ENCODE results near the gene SLAIN1. TPM values are rescaled to one million over a fixed set of nuclear protein-coding genes. Genes with fewer than 3 reads are reported as not detected.

SLAIN1 gene
- total and polyA plus RNA-seq, 10 of the 15 experiments (the other 5 are each of a cell fraction or from before 2014, with no cell fraction given), result 11.9 to 140 (median 56.9) TPM

GRCh38 chr13:77719128-77719527 is 21.6 kb downstream of the SLAIN1 start (continued):
- peak; percentile 53; the same call in 1 of the 2 replicates for TF ChIP-seq CREB1 (IDR thresholded peaks at IDR 0.05; ENCODE audit: low read depth)
- TF ChIP-seq, protein P1, sequence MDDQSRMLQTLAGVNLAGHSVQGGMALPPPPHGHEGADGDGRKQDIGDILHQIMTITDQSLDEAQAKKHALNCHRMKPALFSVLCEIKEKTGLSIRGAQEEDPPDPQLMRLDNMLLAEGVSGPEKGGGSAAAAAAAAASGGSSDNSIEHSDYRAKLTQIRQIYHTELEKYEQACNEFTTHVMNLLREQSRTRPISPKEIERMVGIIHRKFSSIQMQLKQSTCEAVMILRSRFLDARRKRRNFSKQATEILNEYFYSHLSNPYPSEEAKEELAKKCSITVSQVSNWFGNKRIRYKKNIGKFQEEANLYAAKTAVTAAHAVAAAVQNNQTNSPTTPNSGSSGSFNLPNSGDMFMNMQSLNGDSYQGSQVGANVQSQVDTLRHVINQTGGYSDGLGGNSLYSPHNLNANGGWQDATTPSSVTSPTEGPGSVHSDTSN (IDR thresholded peaks at IDR 0.05; ENCODE audit: insufficient replicate concordance, low read depth, low read length), result no peak
- peak; percentile 63; the same call in 1 of the 2 replicates for TF ChIP-seq ZNF384 (IDR thresholded peaks at IDR 0.05; ENCODE audit: borderline replicate concordance, low read depth, low read length)
- no peak for TF ChIP-seq CBFB (IDR thresholded peaks at IDR 0.05; ENCODE audit: low read depth)
- TF ChIP-seq BMI1 (IDR thresholded peaks at IDR 0.05; ENCODE audit: borderline replicate concordance), result no peak
- no peak for TF ChIP-seq ATF3 (IDR thresholded peaks at IDR 0.05; ENCODE audit: borderline replicate concordance, extremely low read depth, low read depth, low read length)
- TF ChIP-seq ZSCAN29 (IDR thresholded peaks at IDR 0.05), result no peak
- TF ChIP-seq ZNF622 (IDR thresholded peaks at IDR 0.05), result no peak
- peak; percentile 97 for TF ChIP-seq NFIC (IDR thresholded peaks at IDR 0.05; ENCODE audit: low read depth, low read length)
- peak; percentile 39 for TF ChIP-seq MTA2 (IDR thresholded peaks at IDR 0.05; ENCODE audit: low read depth)
- TF ChIP-seq GABPA (IDR thresholded peaks at IDR 0.05; ENCODE audit: low read depth), result 0 out of 2 replicates have a peak, but pooled peaks have one; percentile 40
- TF ChIP-seq CEBPB (IDR thresholded peaks at IDR 0.05; ENCODE audit: borderline replicate concordance in 1 of 2, low read depth in 2 of 2, low read length in 2 of 2), result no peak; a peak in 1 of 4 replicates
- 0 out of 2 replicates have a peak, but pooled peaks have one; percentile 12 for TF ChIP-seq EED (IDR thresholded peaks at IDR 0.05; ENCODE audit: low read depth)
- TF ChIP-seq ASH2L (IDR thresholded peaks at IDR 0.05; ENCODE audit: borderline replicate concordance, low read depth), result no peak
- TF ChIP-seq, protein P2, sequence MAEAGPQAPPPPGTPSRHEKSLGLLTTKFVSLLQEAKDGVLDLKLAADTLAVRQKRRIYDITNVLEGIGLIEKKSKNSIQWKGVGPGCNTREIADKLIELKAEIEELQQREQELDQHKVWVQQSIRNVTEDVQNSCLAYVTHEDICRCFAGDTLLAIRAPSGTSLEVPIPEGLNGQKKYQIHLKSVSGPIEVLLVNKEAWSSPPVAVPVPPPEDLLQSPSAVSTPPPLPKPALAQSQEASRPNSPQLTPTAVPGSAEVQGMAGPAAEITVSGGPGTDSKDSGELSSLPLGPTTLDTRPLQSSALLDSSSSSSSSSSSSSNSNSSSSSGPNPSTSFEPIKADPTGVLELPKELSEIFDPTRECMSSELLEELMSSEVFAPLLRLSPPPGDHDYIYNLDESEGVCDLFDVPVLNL (IDR thresholded peaks at IDR 0.05; ENCODE audit: low read depth, low read length), result no peak
- TF ChIP-seq CBX5 (IDR thresholded peaks at IDR 0.05; ENCODE audit: low read depth), result no peak
- peak; percentile 41 for TF ChIP-seq BCL3 (IDR thresholded peaks at IDR 0.05; ENCODE audit: borderline replicate concordance, insufficient read depth, low read depth, low read length, poor library complexity, severe bottlenecking)
- no peak for TF ChIP-seq CBX3 (IDR thresholded peaks at IDR 0.05; ENCODE audit: borderline replicate concordance, low read depth)
- TF ChIP-seq BCL11A (IDR thresholded peaks at IDR 0.05; ENCODE audit: low read depth, low read length), result no peak
- peak; percentile 99 for TF ChIP-seq MEF2A (IDR thresholded peaks at IDR 0.05; ENCODE audit: insufficient read depth, low read depth, low read length)
- no peak for TF ChIP-seq NR2C2 (IDR thresholded peaks at IDR 0.05; ENCODE audit: borderline replicate concordance, control insufficient read depth, insufficient read length, low read depth)
- peak; percentile 98 for TF ChIP-seq TCF7 (IDR thresholded peaks at IDR 0.05; ENCODE audit: borderline replicate concordance)
- peak; percentile 79 for TF ChIP-seq ZBED1 (IDR thresholded peaks at IDR 0.05; ENCODE audit: borderline replicate concordance)
- TF ChIP-seq SMC3 (IDR thresholded peaks at IDR 0.05; ENCODE audit: borderline replicate concordance, low read length), result no peak
- TF ChIP-seq, protein P3, sequence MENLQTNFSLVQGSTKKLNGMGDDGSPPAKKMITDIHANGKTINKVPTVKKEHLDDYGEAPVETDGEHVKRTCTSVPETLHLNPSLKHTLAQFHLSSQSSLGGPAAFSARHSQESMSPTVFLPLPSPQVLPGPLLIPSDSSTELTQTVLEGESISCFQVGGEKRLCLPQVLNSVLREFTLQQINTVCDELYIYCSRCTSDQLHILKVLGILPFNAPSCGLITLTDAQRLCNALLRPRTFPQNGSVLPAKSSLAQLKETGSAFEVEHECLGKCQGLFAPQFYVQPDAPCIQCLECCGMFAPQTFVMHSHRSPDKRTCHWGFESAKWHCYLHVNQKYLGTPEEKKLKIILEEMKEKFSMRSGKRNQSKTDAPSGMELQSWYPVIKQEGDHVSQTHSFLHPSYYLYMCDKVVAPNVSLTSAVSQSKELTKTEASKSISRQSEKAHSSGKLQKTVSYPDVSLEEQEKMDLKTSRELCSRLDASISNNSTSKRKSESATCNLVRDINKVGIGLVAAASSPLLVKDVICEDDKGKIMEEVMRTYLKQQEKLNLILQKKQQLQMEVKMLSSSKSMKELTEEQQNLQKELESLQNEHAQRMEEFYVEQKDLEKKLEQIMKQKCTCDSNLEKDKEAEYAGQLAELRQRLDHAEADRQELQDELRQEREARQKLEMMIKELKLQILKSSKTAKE (IDR thresholded peaks at IDR 0.05; ENCODE audit: low read depth, poor library complexity, severe bottlenecking), result no peak

Data from GM12878 (cell line).